Measurements from ENCODE around the gene PPP1R1B. TPM values are rescaled to one million over a fixed set of nuclear protein-coding genes. Genes with fewer than 3 reads are reported as not detected.

PPP1R1B gene
- total RNA-seq, 1 experiment from 2014 or later: not detected

DNA sequence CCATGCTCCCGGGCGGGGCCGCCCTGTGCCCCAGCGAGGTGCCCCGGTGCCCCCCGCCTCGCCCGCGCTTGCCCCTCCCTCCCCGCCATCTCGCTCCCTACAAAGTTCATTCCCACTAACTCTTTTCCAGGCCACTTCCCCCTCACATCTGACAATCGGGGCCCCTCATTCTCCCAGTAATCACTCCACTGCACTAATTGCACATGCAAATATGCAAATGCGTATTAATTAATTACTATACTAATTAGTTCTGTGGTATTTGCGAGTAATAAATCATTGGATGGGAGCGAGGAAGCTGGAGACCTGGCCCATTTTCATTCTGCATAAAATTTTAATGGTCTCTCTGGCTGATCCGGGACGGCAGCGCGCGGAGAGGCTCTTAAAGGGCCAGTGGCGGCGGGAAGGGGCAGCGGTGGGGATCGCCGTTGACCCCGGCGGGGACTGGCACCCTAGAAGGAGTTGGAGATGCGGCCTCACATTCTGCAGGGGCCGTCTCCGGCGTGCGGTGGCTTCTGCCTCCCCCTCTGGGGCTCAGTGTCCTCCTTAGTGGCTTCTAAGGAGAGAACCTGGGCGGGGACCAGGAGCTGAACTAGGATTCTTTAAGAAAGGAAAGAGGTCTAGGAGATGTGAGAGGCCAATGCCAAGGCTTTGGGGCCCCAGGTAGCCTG, 8.4 kb upstream of the PPP1R1B start:
- DNase-seq: peak; percentile 34 to 50
- Histone ChIP-seq H3K36me3 (no peaks in the 10 kb centered on the region), H3K27me3 (peaks cover 3% of the 10 kb centered on the region; the same call in 1 of the 2 replicates), H3K27ac (peak overlapping the region; percentile 25), H3K9me3 (replicated peaks) (no peaks in the 10 kb centered on the region), H3K4me1 (peaks cover 14% of the 10 kb centered on the region; the same call in 1 of the 2 replicates), H3K4me3 (peak overlapping the region; percentile 65)

DNA sequence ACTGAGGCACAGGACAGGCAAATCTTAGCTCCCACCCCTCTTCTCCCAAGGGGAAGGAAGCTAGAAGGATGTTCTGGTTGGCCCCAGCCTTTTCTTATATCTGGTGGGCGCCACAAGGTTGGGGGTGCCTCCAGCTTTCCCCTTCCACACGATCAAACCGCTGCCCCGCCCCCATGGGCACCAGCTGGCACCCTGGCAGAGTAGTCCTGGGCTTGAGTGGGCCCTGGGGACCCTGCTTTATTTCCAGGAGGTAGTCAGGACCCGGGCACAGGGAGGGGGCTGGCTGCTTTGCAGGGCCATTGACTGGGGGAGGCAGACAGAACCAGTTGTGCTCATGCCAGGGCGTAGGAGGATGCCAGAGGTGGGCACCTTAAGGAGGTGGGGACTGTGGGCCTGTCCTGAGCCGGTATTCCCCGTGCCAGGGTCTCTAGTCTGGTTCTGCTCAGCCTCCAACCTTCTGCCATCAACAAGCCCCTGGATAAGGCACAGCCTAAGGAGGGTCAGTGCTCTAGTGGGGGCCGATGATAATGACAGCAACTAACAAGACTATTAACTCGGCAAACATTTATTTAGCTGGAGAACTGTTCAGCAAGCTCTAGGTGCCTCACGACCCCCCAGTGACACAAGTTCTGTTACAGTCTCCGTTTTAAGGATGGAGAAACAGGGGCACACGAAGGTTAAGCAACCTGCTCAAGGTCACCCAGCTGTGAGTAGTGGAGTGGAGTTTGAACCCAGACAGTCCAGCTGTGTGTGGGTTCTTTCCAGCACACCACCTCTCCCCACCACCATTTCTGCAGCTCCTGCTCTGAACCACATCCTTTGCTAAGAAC, 7.6 kb upstream of the PPP1R1B start:
- Histone ChIP-seq H3K9me3 (replicated peaks) (no peaks in the 10 kb centered on the region), H3K4me3 (peak overlapping the region; percentile 65), H3K27me3 (peaks cover 3% of the 10 kb centered on the region; the same call in 1 of the 2 replicates), H3K36me3 (no peaks in the 10 kb centered on the region), H3K4me1 (peaks cover 14% of the 10 kb centered on the region; the same call in 1 of the 2 replicates), H3K27ac (no peak overlapping the region)
- no peak for DNase-seq

- Histone ChIP-seq H3K27me3 (peaks cover 5% of the 10 kb centered on the region; the same call in 1 of the 2 replicates), H3K36me3 (no peaks in the 10 kb centered on the region), H3K27ac (no peak overlapping the region)
These were observed 7.0 kb upstream of the PPP1R1B start for GRCh38 chr17:39619786-39620101.

GRCh38 chr17:39621523-39622379, 5.0 kb upstream of the PPP1R1B start:
- peaks cover 11% of the 10 kb centered on the region; the same call in 1 of the 2 replicates for H3K27me3 ChIP-seq
- DNase-seq: peak; percentile 79 to 91
- no peaks in the 10 kb centered on the region for H3K9me3 ChIP-seq (replicated peaks)
- H3K4me1 ChIP-seq: peaks cover 14% of the 10 kb centered on the region; the same call in 1 of the 2 replicates
- peak overlapping the region; percentile 22; the same call in 1 of the 2 replicates for H3K27ac ChIP-seq
- no peaks in the 10 kb centered on the region for H3K36me3 ChIP-seq
- H3K4me3 ChIP-seq: peak overlapping the region; percentile 15; the same call in 1 of the 2 replicates

More at GRCh38 chr17:39619786-39620101, 7.0 kb upstream of the PPP1R1B start:
- Histone ChIP-seq H3K4me1 (peaks cover 14% of the 10 kb centered on the region; the same call in 1 of the 2 replicates), H3K9me3 (replicated peaks) (no peaks in the 10 kb centered on the region), H3K4me3 (no peak overlapping the region)
- no peak for DNase-seq

GRCh38 chr17:39622380-39623006, 4.3 kb upstream of the PPP1R1B start:
- DNase-seq: no peak
- Histone ChIP-seq H3K9me3 (replicated peaks) (no peaks in the 10 kb centered on the region), H3K4me1 (peaks cover 14% of the 10 kb centered on the region; the same call in 1 of the 2 replicates), H3K36me3 (no peaks in the 10 kb centered on the region), H3K27me3 (peaks cover 11% of the 10 kb centered on the region; the same call in 1 of the 2 replicates), H3K27ac (no peak overlapping the region), H3K4me3 (no peak overlapping the region)

DNA sequence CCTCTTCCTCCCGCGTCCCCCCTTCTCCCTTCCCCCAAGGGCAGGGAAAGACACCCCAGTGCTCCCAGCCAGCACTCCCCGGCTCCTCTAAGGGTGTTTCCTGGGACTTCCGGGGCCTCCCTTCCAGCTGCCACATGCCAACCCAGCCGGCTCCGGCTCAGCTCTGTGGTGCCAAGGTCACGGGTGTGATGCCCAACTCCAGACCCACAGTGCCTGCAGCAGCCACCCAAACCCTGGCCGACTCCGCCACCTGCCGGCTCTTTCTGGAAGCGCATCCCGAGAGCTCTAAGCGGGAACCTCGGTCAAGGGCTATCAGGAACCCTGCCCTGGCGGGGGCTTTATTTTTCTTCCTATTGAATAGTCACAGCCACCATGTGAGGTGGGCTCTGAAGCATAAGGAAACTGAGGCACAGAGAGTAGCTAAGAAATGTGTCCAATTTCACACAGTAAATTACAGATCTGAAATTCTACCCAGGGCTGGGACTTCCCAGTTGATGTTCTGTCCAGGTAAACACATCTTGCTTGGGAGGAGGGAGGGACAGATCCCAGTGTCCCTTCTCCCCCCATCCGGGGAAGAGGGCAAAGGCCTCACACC, 3.3 kb upstream of the PPP1R1B start:
- Histone ChIP-seq H3K36me3 (no peaks in the 10 kb centered on the region), H3K9me3 (replicated peaks) (no peaks in the 10 kb centered on the region), H3K4me1 (peaks cover 14% of the 10 kb centered on the region; the same call in 1 of the 2 replicates), H3K27ac (no peak overlapping the region), H3K4me3 (no peak overlapping the region), H3K27me3 (peaks cover 11% of the 10 kb centered on the region; the same call in 1 of the 2 replicates)
- peak; percentile 71 to 81 for DNase-seq

DNA sequence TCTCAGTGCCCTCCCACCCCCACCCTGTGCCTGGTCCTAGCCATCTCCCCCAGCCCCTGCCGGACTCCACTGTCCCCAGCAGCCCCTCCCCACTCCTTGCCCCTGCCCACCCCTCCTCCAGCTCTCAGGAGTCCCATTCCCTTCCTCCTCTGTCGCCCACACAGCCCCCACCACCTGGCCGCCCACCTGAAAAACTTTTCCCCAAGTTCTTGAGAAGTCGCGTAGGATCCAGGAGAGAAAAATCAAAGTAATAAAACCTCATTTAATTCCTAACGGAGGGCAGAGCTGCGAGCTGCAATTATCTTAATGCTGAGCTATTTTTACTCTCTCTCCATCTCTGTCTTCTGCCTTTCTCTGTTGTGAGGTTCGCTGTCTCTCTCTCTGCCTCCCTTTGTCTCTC, 2.4 kb upstream of the PPP1R1B start:
- H3K36me3 ChIP-seq: no peaks in the 10 kb centered on the region
- no peak for DNase-seq
- H3K4me3 ChIP-seq: no peak overlapping the region
- no peaks in the 10 kb centered on the region for H3K9me3 ChIP-seq (replicated peaks)
- H3K27ac ChIP-seq: no peak overlapping the region
- peaks cover 9% of the 10 kb centered on the region; the same call in 1 of the 2 replicates for H3K4me1 ChIP-seq
- H3K27me3 ChIP-seq: peaks cover 16% of the 10 kb centered on the region; the same call in 1 of the 2 replicates

DNA sequence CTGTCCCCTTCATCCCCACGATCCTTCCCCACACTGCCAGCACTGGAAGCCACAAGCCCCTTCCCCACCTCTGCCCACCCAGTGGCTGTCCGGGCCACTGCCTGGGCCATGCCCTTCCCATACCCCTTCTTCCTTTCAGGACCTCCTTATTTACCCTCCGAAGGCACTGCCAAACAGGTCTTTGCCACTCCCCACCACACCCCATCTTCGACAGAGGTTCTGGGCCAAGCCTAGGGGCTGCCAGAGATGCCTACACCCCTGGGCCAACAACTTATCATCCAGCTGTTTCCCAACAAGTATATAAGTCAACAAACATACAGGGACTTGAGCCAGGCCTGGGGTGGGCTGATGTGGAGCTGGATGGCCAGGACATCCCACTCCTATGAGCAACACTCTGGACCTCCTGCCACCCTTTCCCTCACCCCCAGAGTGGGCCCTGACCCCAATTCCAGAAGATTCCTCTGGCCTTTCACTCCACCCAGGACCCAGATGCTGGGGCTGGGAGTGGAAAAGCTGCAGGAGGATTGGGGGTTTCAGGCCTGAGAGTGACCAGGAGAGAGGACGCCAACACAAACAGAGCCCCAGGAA, 1.5 kb upstream of the PPP1R1B start:
- Histone ChIP-seq H3K36me3 (no peaks in the 10 kb centered on the region), H3K4me1 (peaks cover 9% of the 10 kb centered on the region; the same call in 1 of the 2 replicates), H3K27ac (no peak overlapping the region), H3K4me3 (no peak overlapping the region), H3K27me3 (peaks cover 13% of the 10 kb centered on the region; the same call in 1 of the 2 replicates), H3K9me3 (replicated peaks) (no peaks in the 10 kb centered on the region)
- DNase-seq: no peak

- Histone ChIP-seq H3K4me1 (peaks cover 3% of the 10 kb centered on the region; the same call in 1 of the 2 replicates), H3K9me3 (replicated peaks) (no peaks in the 10 kb centered on the region), H3K36me3 (no peaks in the 10 kb centered on the region), H3K27ac (no peak overlapping the region), H3K27me3 (peaks cover 15% of the 10 kb centered on the region; the same call in 1 of the 2 replicates), H3K4me3 (no peak overlapping the region)
- no peak for DNase-seq
These were observed 427 bp downstream of the PPP1R1B start for GRCh38 chr17:39627047-39627711.

DNA sequence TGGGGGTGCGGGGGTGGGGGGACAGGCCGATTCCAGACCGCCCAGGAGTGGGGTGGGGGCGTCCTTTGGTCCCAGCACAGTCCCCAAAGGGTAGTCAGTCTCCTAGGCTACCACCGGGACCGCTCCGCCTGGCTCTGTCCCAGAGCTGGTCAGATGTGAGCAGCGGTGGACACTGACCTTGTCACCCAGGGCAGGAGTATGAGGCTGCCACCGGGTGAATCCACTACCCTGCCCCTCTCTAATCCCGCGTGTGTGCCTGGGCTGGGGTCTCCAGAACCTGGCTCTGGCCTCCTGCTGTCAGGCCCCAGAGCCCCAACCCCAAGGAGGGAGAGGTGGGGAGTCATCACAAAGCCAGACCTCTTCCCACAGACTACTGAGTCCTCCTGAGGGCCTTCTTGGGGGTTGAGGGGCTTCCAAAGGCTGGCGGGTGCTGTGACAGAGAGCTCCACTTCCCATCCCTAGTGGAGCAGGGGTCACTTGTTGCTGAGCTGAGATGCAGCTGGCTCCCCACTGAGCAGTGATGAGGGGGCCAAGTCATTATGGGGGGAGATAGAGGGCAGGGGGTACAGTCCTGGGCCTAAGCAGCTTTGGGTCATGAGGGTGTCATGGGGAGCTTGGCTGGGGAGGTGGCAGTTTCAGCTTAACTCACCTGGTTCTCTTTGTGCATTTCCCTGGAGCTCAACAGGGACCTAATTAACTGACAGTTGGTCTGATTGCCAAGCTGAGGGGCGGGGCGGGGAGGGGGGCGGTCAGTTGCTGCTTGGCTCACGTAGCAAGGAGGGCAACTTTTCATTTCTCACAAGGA, 1.2 kb downstream of the PPP1R1B start:
- no peaks in the 10 kb centered on the region for H3K4me1 ChIP-seq
- no peaks in the 10 kb centered on the region for H3K36me3 ChIP-seq
- H3K4me3 ChIP-seq: no peak overlapping the region
- no peak overlapping the region for H3K27ac ChIP-seq
- H3K27me3 ChIP-seq: peaks cover 15% of the 10 kb centered on the region; the same call in 1 of the 2 replicates
- no peaks in the 10 kb centered on the region for H3K9me3 ChIP-seq (replicated peaks)
- DNase-seq: no peak

GRCh38 chr17:39628655-39629493, 2.1 kb downstream of the PPP1R1B start:
- no peaks in the 10 kb centered on the region for H3K36me3 ChIP-seq
- H3K4me1 ChIP-seq: no peaks in the 10 kb centered on the region

More at GRCh38 chr17:39628655-39629493, 2.1 kb downstream of the PPP1R1B start:
- Histone ChIP-seq H3K9me3 (replicated peaks) (no peaks in the 10 kb centered on the region), H3K27ac (no peak overlapping the region), H3K27me3 (peaks cover 15% of the 10 kb centered on the region; the same call in 1 of the 2 replicates), H3K4me3 (no peak overlapping the region)
- no peak for DNase-seq

All from SJCRH30 (cell line).